Body of pancreas (tissue), 4 donors: ENCODE measurements around the gene MYO1C. TPM values are rescaled to one million over a fixed set of nuclear protein-coding genes. Genes with fewer than 3 reads are reported as not detected.

Experiments used
- ATAC-seq: fragments of 150-250 bp; one replicate; pipeline ENCODE4 v1.9.1; 2016
- DNase-seq, 4 donors: peaks; one replicate each; pipeline ENCODE4 v3.0.0-alpha.2; 2019
- H3K27ac ChIP-seq, 4 donors: fragments of 200-600 bp; sonication (generic); 1 replicate in 3 of 4; 2 replicates in 1 of 4; pipeline versions ENCODE4 v1.5.1 to v1.6.1; 2016 to 2019; ENCODE audit warnings: mild to moderate bottlenecking in 1 of 4, mixed read lengths in 1 of 4, moderate library complexity in 1 of 4
- H3K27me3 ChIP-seq, 2 donors: fragments of 200-600 bp; sonication (generic); one replicate each; pipeline ENCODE4 v1.6.0; 2016; ENCODE audit warnings: mild to moderate bottlenecking in 1 of 2
- H3K36me3 ChIP-seq, 2 donors: fragments of 200-600 bp; sonication (generic); replicated peaks in 1 of 2; 2 replicates each; pipeline ENCODE4 v1.5.1; 2016; ENCODE audit warnings: low read depth in 2 of 2; ENCODE audit not compliant: insufficient read depth in 1 of 2
- H3K4me1 ChIP-seq: fragments of 200-600 bp; sonication (generic); one replicate; pipeline ENCODE4 v1.6.0; 2016
- H3K4me3 ChIP-seq, 2 donors: fragments of 200-600 bp; sonication (generic); 1 replicate in 1 of 2; 2 replicates in 1 of 2; pipeline ENCODE4 v1.5.1; 2016 to 2019
- H3K9me3 ChIP-seq, 3 donors: fragments of 200-600 bp; sonication (generic); 1 replicate in 2 of 3; 2 replicates in 1 of 3; pipeline ENCODE4 v1.5.1; 2016
- CTCF ChIP-seq, 7 experiments: fragments of 450-650 bp in 4 of 7; fragments of 200-600 bp in 3 of 7; sonication (generic) in 3 of 7; IDR thresholded peaks; one replicate each; pipeline ENCODE4 v1.5.1; 2016 to 2019; ENCODE audit warnings: antibody characterized with exemption in 7 of 7
- POLR2A ChIP-seq, 3 donors: fragments of 450-650 bp; IDR thresholded peaks; one replicate each; pipeline ENCODE4 v1.6.1; 2016; ENCODE audit warnings: antibody characterized with exemption in 3 of 3, mild to moderate bottlenecking in 2 of 3
- WGBS, 2 donors: methylation state at CpG; one replicate each; pipeline ENCODE4 v1.1.5; 2017; 5-methylcytosine and 5-hydroxymethylcytosine counted together
- intact Hi-C: fragments of 100-400 bp; cut with DNase I; formaldehyde crosslinking; loops from one replicate; pipeline ENCODE4 v1.15.1; 2023
- total RNA-seq, 2 donors: library from RNA; depleted of rRNA; stranded (reverse); fragments of >200 nt; gene quantifications; one replicate each; pipeline ENCODE4 v1.1.0, GENCODE V29; 2016

Gene MYO1C
- total RNA-seq, 2 donors from 2014 or later = 77.3 to 94.6 TPM

DNA sequence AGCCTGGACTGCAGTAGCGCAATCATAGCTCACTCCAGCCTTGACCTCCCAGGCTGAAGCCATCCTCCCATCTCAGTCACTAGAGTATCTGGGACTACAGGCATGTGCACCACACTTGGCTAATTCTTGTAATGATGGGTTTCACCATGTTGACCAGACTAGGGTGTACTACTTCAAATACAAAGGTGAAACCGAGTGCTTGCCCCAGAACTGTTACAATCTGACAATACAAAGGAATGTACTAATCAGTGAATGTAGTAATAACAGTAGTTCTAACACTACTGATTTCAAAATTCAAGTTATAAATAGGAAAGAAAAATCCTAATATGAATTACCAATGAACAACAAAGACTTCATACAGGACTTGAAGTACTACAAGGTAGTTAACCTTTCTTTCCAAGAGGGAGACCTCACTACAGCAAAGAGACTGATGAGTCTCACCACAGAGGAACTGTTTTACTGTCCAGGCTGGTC is 60.8 kb downstream of the MYO1C start:
- H3K4me3 ChIP-seq = no peak overlapping the region
- ATAC-seq (no peak), DNase-seq (no peak)
- H3K36me3 ChIP-seq = peaks cover 0 to 8% of the 10 kb centered on the region in 2 donors
- no peaks in the 10 kb centered on the region for H3K9me3 ChIP-seq
- WGBS, 2 donors = 83 to 92% methylated on average over 2 of the region's 2 CpGs
- H3K4me1 ChIP-seq = peaks cover 7% of the 10 kb centered on the region
- H3K27ac ChIP-seq = no peak overlapping the region
- no peak for TF ChIP-seq POLR2A (IDR thresholded peaks at IDR 0.05)
- TF ChIP-seq CTCF (IDR thresholded peaks at IDR 0.05) = no peak
- intact Hi-C loops = no loop called here
- H3K27me3 ChIP-seq = no peaks in the 10 kb centered on the region

- ATAC-seq (no peak), DNase-seq (no peak)
- Histone ChIP-seq H3K36me3 (peaks cover 0 to 13% of the 10 kb centered on the region in 2 donors), H3K9me3 (no peaks in the 10 kb centered on the region), H3K4me1 (no peaks in the 10 kb centered on the region), H3K27me3 (no peaks in the 10 kb centered on the region), H3K27ac (no peak overlapping the region), H3K4me3 (no peak overlapping the region)
- 77 to 81% methylated on average over 10 of the region's 10 CpGs for WGBS, 2 donors
- intact Hi-C loops = no loop called here
- TF ChIP-seq POLR2A (IDR thresholded peaks at IDR 0.05) (no peak), CTCF (IDR thresholded peaks at IDR 0.05) (no peak)
These were observed 68.9 kb downstream of the MYO1C start for GRCh38 chr17:1423456-1424135.

DNA sequence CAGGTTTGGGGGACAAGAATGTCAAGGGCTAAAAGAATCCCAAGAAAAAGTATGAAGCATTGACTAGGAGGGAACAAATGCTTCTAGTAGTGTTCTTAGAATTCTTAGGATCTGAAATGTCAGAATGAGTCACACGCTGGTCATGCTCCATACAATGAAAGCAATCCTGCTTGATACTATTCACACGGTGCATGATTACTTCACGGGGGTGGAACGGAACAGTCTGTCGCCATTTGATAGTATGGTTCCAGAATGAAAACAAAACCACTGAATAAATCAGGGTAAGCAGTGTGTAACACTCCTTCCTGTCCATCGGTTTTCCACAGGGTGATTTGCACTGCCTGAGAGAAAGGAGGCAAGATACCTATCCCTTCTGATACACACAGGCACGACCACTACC is 69.6 kb downstream of the MYO1C start:
- Histone ChIP-seq H3K4me3 (no peak overlapping the region), H3K36me3 (peaks cover 0 to 13% of the 10 kb centered on the region in 2 donors), H3K9me3 (no peaks in the 10 kb centered on the region), H3K4me1 (no peaks in the 10 kb centered on the region), H3K27me3 (no peaks in the 10 kb centered on the region), H3K27ac (no peak overlapping the region)
- no peak for DNase-seq
- TF ChIP-seq POLR2A (IDR thresholded peaks at IDR 0.05) (no peak), CTCF (IDR thresholded peaks at IDR 0.05) (no peak)
- 79 to 83% methylated on average over 7 of the region's 7 CpGs for WGBS, 2 donors
- ATAC-seq = no peak
- intact Hi-C loops = no loop called here

DNA sequence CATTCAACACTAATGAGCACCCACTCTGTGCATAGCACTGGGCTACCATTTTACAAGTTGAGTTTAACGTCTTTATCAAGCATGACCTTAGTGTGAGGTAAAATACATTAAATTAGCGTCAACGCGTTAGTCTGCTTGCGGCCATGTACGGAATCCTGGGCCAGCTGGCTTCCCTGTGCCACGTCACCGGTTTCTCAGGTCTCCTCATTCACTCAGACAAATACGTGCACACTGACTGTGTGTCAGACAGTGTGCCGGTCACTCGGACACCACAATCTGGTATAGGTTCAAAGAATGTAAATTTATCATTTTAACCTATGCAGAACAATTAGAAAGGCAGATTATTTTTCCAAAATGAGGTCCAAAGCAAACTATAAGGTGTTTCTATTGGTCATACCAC is 71.0 kb downstream of the MYO1C start:
- DNase-seq = no peak
- H3K36me3 ChIP-seq = peaks cover 0 to 13% of the 10 kb centered on the region in 2 donors
- no peaks in the 10 kb centered on the region for H3K27me3 ChIP-seq
- no peak overlapping the region for H3K27ac ChIP-seq
- no peaks in the 10 kb centered on the region for H3K9me3 ChIP-seq
- no peak overlapping the region for H3K4me3 ChIP-seq
- intact Hi-C loops = no loop called here
- no peak for TF ChIP-seq POLR2A (IDR thresholded peaks at IDR 0.05)
- no peak for TF ChIP-seq CTCF (IDR thresholded peaks at IDR 0.05)
- 93 to 94% methylated on average over 11 of the region's 11 CpGs for WGBS, 2 donors
- no peak for ATAC-seq
- no peaks in the 10 kb centered on the region for H3K4me1 ChIP-seq

GRCh38 chr17:1420981-1421380 is 71.5 kb downstream of the MYO1C start:
- peaks cover 0 to 13% of the 10 kb centered on the region in 2 donors for H3K36me3 ChIP-seq
- DNase-seq (no peak), ATAC-seq (no peak)
- intact Hi-C loops = no loop called here
- H3K9me3 ChIP-seq = no peaks in the 10 kb centered on the region
- 75 to 82% methylated on average over 2 of the region's 2 CpGs for WGBS, 2 donors
- TF ChIP-seq POLR2A (IDR thresholded peaks at IDR 0.05) = no peak
- TF ChIP-seq CTCF (IDR thresholded peaks at IDR 0.05) = no peak
- H3K27ac ChIP-seq = no peak overlapping the region
- no peak overlapping the region for H3K4me3 ChIP-seq
- no peaks in the 10 kb centered on the region for H3K27me3 ChIP-seq
- H3K4me1 ChIP-seq = no peaks in the 10 kb centered on the region
